GM21786 (cell line): ENCODE results near the gene TPRX1.
"Not testable (repeated sequence)": the region's sequence is repeated elsewhere in the genome, so short reads cannot be mapped to it uniquely, and the experiment has no call there.

Experiments used
- ATAC-seq: cut with Tn5 transposase; IDR thresholded peaks from one replicate; pipeline ENCODE4 v1.9.1; 2021; ENCODE audit not compliant: unreplicated experiment

The TPRX1 gene

DNA sequence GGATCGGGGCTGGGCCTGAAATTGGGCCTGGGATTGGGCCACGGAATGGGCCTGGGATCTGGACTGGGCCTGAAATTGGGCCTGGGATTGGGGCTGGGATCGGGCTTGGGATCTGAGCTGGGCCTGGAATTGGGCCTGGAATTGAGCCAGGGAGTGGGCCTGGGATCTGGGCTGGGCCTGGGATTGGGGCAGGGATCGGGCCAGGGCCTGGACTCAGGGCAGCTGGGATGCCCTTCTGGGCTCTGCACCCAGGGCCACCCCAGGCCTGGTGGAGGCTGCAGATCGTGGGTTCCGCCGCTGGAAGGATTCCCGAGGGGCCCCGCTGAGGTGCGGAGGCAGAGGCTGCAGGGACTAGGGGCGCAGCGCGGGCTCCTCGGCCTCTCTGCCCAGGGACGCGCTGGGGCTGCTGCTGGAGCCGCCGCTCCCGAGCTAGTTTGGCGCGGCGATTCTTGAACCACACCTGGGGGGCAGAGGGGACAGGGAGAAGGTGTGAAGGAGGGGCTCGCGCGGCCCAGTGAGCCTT is 1.8 kb downstream of the TPRX1 start:
- no peak for ATAC-seq

DNA sequence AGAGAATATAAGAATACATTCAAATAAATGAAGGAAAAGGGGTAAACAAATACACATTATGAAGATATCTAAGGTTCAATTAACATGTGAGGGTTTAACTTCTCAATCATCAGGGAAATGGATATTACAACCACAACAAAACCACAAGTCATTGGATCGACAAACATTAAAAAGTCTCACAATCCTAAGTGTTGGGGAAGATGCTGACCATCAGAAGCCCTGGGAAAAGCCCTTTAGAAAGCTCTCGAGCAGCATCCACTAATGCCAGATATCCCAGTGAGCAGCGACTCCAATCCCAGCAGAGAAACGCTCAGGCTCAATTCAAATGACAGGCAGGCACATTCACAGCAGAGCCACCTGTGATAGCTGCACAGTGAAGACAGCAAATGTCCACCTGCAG is 3.1 kb downstream of the TPRX1 start:
- no peak for ATAC-seq

DNA sequence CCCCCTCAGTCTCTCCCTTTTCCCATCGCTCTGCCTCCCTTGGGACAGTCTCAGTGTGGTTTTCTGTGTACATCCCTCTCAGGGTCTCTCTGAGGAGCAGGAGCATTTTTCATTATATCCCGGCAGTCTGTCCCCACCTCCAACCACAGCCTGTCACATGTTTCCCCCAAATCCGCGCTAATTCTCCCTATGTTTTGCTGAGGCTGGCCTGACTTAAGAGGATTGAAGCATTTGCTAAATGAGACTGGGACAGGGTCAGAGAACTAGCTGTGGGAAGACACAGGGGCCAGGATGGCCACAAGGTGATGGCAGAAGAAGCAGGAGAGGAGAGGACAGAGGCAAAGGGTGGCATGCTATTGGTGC is 5.5 kb downstream of the TPRX1 start:
- no peak for ATAC-seq

DNA sequence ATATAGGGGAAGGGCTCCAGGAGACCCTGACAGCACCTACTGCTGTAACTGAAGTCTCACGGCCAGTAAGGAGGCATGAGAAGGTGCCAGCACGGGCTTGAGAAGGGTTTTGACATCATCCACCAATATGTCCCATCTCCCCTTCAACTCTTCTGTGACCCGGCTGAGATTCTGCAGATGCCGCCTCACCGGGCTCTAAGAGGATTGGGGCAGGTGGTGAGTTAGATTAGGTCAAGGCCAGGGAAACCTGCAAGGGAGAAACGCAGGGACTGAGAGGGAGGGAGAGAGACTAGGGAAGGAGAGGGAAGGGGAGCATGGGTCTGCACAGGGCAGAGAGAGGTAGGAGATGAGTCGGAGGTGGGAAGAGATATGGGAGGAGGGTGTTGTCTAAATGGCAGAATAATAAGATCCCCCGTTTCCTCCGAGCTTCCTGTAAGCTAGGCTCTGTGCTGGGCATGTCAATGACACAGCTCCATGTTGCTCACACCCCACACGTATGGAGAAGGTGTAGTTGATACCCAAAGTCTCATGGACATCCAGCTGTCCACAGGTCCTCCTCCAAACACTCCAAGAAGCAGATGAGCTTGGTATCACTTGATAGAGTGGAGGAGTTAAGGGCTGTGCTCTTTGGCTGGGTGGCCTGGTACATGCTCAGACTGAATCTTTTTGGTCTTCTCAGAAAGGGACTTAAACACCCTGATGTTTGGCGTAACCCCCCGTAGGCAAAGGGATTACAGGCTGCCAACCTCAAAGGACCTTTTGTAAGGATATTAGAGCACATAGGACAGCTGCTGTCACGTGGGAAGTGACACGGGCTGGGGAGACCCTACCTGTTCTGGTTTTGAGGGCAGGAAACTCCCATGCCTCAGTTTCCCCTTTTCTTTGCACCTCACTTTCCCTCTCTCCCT is 6.1 kb downstream of the TPRX1 start:
- ATAC-seq = no peak

DNA sequence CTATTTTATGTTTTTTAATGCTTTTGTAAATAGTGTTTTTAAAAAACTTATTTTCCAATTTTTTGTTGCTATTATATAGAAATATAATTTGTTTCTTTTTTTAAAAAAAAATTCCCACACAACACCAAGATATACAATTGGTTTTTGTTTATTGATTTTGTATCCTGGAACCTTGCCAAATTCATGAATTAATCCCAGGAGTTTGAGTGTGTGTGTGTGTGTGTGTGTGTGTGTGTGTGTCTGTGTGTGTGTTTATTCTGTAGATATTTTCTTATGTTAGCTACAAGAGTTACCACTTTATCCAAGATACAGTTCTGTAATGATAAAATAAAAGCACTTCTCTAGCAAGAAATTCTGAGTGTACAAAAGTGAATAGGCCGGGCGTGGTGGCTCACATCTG is 7.6 kb downstream of the TPRX1 start:
- no peak for ATAC-seq

DNA sequence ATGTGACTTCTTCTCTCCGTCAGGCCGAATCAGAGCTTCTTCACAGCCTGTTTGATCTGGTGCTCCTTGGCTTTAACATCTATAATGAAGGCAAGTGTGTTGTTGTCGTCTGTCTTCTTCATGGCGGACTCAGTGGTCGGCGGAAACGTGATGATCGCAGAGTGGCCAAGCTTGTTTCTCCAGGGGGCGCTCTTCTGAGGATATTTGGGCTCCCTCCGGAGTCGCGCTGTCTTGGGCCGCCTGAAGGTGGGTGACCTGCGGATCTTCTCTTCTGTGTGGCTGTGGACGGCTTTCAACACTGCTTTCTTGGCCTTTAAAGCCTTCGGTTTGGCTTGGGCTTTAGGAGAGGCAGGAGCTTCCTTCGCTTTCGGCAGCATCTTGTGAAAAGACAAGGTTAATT is 9.8 kb downstream of the TPRX1 start:
- no peak for ATAC-seq

DNA sequence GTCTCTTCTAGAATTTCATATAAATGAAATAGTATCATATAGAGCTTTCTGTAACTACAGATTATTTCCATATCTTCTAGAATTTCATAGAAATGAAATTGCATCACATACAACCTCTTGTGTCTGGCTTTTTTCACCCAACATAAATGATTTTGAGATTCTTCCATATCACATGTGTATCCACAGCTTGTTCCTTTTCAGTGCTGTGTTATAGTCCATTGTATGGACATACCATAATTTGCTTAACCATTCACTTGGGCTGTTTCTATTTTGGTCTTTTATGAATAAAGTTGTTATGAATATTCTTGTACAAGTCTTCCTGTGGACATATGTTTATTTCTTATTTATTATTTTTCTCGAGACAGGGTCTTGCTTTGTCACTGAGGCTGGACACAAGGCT is 11.7 kb downstream of the TPRX1 start:
- no peak for ATAC-seq

DNA sequence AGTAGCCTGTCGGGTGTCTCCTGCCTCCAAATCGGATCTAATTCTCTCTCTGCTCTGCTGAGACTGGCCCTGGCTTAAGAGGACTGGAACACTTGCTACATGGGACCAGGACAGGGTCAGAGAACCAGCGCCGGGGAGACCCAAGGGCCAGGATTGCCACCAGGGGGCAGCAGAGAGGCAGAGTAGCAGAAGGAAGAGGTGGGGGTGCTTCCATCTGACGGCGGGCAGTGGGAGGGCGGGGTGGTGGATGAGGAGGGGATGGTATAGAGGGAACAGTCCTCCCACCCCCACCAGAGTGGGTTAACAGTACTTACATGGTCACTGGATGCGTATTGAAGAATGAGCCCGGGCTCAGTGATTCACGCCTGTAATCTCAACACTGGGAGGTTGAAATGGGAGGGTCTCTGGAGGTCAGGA is 13.9 kb downstream of the TPRX1 start:
- no peak for ATAC-seq

DNA sequence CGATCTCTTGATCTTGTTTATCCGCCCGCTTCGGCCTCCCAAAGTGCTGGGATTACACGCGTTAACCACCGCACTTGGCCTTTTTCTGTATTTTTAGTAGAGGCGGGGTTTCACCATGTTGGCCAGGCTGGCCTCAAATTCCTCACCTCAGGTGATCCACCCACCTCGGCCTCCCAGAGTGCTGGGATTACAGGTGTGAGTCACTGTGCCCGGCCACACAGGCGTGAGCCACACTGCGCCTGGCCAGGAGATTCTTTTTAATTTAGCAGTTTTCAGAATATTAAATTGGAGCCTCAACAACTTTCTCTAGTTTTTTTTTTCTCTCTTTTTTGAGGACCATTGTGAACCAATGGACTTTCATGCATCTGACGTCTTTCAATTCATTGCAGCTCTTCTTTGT is 14.5 kb downstream of the TPRX1 start:
- ATAC-seq = not testable (repeated sequence)

DNA sequence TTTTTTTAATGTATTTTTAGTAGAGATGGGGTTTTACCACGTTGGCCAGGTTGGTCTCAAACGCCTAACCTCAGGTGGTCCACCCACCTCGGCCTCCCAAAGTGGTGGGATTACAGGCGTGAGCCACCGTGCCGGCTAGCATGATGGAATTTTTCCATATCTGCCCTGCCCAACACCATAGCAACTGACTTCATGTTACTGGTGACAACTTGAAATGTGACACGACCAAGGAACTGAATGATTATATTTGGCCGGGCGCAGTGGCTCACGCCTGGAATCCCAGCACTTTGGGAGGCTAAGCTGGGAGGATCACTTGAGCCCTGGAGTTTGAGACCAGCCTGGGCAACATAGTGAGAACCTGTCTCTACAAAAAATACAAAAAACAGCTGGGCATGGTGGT is 17.0 kb downstream of the TPRX1 start:
- ATAC-seq = not testable (repeated sequence)

DNA sequence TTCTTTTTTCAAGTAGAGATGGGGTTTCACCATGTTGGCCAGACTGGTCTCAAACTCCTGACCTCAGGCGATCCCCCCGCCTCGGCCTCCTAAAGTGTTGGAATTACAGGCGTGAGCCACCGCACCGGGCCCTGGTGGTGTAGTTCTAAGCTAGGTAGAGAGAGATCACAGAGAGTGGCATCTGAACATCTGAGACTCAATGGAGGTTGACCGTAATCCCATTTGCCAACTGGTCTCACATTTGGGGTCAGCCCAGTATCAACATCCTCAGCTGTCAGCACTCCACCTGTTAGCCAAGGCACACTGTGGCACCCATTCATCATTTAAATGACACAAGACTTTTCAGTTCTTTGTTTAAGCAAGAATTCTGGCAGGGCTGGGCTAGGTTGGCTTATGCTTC is 17.8 kb downstream of the TPRX1 start:
- ATAC-seq = no peak

DNA sequence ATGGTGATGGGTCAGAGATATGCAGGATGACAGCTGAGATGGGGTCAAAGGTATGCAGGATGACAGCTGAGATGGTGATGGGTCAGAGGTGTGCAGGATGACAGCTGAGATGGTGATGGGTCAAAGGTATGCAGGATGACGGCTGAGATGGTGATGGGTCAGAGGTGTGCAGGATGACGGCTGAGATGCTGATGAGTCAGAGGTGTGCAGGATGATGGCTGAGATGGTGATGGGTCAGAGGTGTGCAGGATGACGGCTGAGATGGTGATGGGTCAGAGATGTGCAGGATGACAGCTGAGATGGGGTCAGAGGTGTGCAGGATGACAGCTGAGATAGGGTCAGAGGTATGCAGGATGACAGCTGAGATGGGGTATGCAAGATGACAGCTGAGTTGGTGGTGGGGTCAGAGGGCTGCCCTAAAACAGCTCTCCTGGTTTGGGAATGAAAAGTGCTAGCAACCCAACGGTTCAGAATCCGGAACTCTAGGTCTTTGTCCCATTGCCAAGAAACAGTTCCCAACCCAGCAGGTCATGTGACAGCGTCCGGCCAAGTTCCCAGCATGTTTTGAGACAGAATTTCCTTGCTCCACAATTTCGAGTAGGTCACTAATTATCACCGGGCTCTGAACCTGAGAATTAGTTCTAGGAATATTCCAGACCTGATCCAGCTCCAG is 22.6 kb downstream of the TPRX1 start:
- no peak for ATAC-seq

DNA sequence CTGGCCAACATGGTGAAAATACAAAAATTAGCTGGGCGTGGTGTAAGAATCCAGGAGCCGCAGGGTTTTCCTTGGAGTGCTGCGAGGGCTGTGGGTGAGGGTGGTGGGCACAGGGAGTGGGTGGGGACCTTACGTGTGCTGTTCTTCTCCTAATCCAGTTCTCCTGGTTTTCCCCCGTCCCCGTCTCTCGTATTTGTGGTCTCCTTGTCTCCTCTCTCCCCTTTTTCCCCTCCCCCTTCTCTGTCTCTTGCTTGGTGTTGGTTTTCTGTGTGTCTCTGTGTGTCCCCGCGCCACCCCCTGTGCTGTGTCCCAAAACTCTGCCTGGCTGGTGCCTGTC is 24.2 kb downstream of the TPRX1 start:
- ATAC-seq = no peak

DNA sequence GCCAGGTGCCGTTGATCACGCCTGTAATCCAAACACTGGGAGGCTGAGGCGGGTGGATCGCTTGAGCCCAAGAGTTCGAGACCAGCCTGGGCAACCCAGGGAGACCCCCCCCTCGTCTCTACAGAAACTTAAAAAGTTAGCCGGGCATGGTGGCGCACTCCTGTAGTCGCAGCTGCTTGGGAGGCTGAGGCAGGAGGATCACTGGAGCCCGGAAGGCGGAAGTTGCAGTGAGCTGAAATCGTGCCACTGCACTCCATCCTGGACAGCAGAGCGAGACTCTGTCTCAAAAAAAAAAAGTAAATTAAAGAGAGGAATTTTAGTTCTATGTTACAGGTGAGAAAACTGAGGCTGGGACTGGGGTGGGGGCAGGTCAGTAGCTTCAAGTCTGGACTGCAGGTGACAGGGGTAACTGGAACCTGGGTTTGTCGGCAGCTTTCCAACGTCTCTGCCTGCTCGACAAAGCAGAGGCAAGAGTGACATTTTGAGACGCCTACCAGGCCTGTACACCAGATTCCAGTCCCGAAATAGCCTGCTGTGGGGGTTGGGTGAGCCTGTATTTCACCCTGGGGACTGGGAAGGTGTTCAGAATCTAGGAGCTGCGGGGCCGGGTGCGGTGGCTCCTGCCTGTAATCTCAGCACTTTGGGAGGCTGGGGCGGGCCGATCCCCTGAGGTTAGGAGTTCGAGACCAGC is 24.7 kb downstream of the TPRX1 start:
- ATAC-seq = no peak

DNA sequence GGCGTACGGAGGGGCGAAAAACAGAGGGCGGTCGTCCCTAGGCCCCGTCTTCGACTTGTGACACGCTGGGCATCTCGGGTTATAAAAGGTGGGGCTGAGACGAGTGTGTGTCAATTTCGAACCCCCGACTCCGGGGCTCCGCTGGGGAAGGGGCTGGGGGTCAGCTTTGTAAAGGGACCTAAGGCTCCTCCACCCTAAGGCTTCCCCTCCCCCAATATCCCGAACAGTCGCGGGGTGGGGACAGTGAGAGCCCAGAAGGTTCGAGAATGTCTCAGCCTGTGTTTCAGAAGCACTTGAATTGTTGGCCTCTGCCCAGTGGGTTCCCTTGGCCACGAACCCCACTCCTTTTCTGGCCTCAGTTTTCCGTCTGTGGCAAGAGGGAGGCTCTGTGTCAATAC is 25.4 kb downstream of the TPRX1 start:
- no peak for ATAC-seq

DNA sequence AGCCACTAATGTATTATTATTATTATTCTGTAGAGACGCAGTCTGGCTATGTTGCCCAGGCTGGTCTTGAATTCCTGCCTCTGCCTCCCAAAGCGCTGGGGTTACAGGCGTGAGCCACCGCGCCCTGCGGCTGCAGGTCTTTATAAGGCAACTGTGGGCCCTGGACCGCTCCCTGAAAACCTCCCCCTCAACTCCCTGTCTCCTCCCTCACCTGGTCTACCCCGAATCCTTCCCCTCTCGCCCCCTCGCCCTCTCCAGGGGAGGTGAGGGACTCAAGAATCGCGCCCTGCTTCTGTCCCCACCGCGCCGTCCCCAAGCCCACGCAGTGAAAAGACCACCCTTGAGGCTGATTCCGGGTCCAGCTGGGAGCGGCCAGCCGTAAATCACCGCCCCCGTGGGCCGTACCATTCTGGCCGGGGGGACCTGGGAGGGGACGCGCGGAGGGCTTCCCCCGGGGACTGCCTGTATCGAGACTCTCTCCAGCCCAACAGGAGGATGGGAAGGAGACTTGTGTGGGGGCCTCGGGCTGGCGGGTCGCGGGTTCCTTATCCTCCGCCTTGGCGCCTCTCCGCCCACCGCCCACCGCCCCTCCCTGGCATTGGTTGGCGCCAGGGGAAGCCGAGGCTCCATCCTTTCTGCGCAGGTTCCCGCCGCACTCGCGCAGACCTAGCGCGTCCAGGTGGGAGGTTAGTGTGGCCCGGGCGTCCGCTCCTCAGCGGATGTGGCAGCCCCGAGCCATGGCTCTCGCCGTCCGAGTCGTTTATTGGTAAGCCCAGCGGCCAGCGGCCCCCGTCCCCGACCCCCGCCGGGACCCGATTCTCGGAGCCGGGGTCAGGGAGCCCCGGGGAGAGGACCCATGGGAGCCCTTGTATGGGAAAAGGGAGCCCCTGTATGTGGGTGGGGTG is 26.1 kb downstream of the TPRX1 start, which contains the start of gene SELENOW:
Gene SELENOW, plus strand, starts transcription at position 655 of the 905 bp plus-strand sequence. Its CDS starts 83 bp downstream, at position 738.
- peak; percentile 74 for ATAC-seq

DNA sequence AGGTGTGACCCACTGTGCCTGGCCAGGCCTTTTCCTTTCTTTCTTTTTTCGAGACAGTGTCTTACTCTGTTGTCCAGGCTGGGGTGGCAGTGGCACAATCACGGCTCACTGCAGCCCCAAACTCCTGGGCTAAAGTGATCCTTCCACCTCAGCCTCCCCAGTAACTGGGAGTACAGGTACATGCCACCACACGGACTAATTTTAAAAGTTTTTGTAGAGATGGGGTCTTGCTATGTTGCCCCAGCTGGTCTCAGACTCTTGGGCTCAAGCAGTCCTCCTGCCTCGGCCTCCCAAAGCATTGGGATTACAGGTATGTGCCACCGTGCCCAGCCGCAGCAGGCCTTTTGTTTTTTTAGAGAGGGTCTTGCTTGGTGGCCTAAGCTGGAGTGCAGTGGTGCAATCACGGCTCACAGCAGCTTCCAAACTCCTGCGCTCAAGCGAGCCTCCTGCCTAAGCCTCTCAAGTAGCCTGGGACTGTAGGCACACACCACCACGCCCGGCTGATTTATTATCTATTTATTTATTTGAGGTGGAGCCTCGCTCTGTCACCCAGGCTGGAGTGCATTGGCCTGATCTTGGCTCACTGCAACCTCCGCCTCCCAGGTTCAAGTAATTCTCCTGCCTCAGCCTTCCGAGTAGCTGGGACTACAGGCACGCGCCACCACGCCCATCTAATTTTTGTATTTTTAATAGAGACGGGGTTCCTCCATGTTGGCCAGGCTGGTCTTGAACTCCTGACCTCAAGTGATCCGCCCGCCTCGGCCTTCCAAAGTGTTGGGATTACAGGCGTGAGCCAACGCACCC is 26.9 kb downstream of the TPRX1 start:
- ATAC-seq = not testable (repeated sequence)

DNA sequence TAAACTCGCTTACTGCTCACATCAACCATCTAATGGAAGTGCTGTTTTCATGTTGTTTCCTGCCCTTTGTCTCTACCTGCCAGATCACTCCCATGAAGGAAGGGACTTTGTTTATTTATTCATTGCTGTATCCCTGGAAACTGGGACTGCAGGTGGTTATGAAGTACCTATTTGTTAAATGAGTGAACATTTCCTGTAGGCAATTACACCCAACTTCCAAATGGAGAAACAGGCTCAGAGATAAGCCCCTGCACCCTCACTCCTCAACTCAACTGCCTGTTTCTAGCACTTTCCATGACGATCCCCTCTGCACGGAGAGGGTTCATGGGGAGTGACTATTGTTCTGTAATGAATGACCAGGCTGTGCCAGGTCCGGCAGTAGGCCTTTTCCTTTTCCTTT is 27.8 kb downstream of the TPRX1 start:
- no peak for ATAC-seq

DNA sequence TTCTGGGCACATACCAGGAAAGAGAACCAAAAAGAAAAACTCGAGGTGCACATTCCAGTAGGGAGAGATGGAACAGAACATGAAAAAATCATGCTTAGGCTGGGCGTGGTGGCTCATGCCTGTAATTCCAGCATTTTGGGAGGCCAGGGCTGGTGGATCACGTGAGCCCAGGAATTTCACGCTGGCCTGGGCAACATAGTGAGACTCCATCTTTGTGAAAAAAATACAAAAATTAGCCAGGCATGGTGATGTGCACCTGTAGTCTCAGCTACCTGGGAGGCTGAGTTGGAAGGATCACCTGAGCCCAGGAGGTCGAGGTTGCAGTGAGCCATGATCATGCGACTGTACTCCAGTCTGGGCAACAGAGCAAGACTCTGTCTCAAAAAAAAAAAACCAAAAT is 33.1 kb downstream of the TPRX1 start:
- not testable (repeated sequence) for ATAC-seq

DNA sequence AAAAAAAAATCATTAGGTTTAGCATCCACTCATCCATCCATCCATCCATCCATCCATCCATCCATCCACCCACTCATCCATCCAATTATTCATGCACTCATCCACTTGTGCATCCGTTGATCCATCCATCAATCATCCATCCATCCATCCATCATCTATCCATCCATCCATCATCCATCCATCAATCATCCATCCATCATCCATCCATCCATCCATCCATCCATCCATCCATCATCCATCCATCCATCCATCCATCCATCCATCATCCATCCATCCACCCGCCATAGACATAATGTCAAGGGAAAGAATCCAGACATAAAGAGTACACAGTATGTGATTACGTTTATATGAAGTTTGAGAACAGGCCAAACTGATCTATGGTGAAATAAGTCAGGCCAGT is 34.8 kb downstream of the TPRX1 start:
- no peak for ATAC-seq
